ENCODE data around the gene ST3GAL4. TPM values are rescaled to one million over a fixed set of nuclear protein-coding genes. Genes with fewer than 3 reads are reported as not detected.

Gene ST3GAL4
- total and polyA plus RNA-seq, 10 of the 15 experiments (the other 5 are each of a cell fraction or from before 2014, with no cell fraction given), result 3.8 to 8.1 (median 6.5) TPM; not detected in 2

GRCh38 chr11:126462422-126462821 lies 106.9 kb downstream of the ST3GAL4 start:
- no peak overlapping the region for H3K4me2 ChIP-seq (ENCODE audit: control insufficient read depth, insufficient read depth)
- DNase-seq (ENCODE audit: low read depth, low spot score), result no peak
- no peak overlapping the region for H3K4me3 ChIP-seq
- intact Hi-C loops (cut with micrococcal nuclease; ENCODE audit: unreplicated experiment), result no loop called here
- in situ Hi-C loops (cut with MboI), result no loop called here
- no peaks in the 10 kb centered on the region for H3K36me3 ChIP-seq (ENCODE audit: control insufficient read depth in 2 of 2, insufficient read depth in 2 of 2, low read length in 1 of 2)
- no peak for FAIRE-seq
- H3K27me3 ChIP-seq (replicated peaks in 1 of 2; ENCODE audit: control insufficient read depth in 2 of 2, insufficient read depth in 2 of 2, low read length in 1 of 2), result no peaks in the 10 kb centered on the region; a peak in 3 of 4 replicates
- no TSS peak for BruUV-seq (replicated peaks)
- H3K9me3 ChIP-seq (replicated peaks; ENCODE audit: control insufficient read depth, insufficient read depth, low read length), result no peaks in the 10 kb centered on the region; the same call in 2 of the 3 replicates
- SMC1A ChIA-PET (ENCODE audit: uncharacterized antibody, unreplicated experiment), result interaction anchor here (1.3 kb wide), 1 partner anchor 18 kb away, joined by 3 read pairs; no protein-coding TSS in a partner anchor
- WGBS (ENCODE audit: insufficient coverage, insufficient replicate concordance, low lambda C conversion rate, missing lambda C conversion rate), result 73% methylated on average over 7 of the region's 7 CpGs
- no peak overlapping the region for H3K9ac ChIP-seq (ENCODE audit: control insufficient read depth, insufficient read depth, low read length)
- H3K79me2 ChIP-seq (ENCODE audit: control insufficient read depth, insufficient read depth, low read length), result no peaks in the 10 kb centered on the region
- RAD21 ChIA-PET (ENCODE audit: unreplicated experiment), result no interaction called here
- CTCF ChIA-PET, result interaction anchor here (2.6 kb wide), 1 partner anchor 18 kb away, joined by 10 read pairs; no protein-coding TSS in a partner anchor
- H3K4me1 ChIP-seq (ENCODE audit: control insufficient read depth, insufficient read depth, low read length), result peaks cover 20% of the 10 kb centered on the region
- ATAC-seq, result no peak
- TF ChIP-seq SMAD1 (IDR thresholded peaks at IDR 0.05; ENCODE audit: low read depth, partially characterized antibody) (no peak), ZSCAN29 (IDR thresholded peaks at IDR 0.05) (no peak), NFYB (IDR thresholded peaks at IDR 0.05; ENCODE audit: insufficient read depth, low read depth, low read length) (no peak), IKZF2 (IDR thresholded peaks at IDR 0.05) (no peak), LARP7 (IDR thresholded peaks at IDR 0.05) (no peak), EGR1 (IDR thresholded peaks at IDR 0.05; ENCODE audit: borderline replicate concordance in 1 of 2, low read depth in 2 of 2, low read length in 2 of 2) (no peak), RCOR1 (conservative IDR thresholded peaks at IDR 0.05; ENCODE audit: low read depth, low read length) (no peak), HDAC6 (IDR thresholded peaks at IDR 0.05; ENCODE audit: unreplicated experiment) (no peak), SP1 (IDR thresholded peaks at IDR 0.05; ENCODE audit: low read depth, low read length) (no peak), BACH1 (IDR thresholded peaks at IDR 0.05; ENCODE audit: borderline replicate concordance) (no peak), GABPA (IDR thresholded peaks at IDR 0.05; ENCODE audit: low read depth) (no peak), RBBP5 (conservative IDR thresholded peaks at IDR 0.05) (no peak), IKZF1 (conservative IDR thresholded peaks at IDR 0.05) (no peak)
- TF ChIP-seq, protein P1, sequence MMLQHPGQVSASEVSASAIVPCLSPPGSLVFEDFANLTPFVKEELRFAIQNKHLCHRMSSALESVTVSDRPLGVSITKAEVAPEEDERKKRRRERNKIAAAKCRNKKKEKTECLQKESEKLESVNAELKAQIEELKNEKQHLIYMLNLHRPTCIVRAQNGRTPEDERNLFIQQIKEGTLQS (IDR thresholded peaks at IDR 0.05; ENCODE audit: borderline replicate concordance, extremely low read depth, low read depth, low read length), result no peak
- TF ChIP-seq, protein P2, sequence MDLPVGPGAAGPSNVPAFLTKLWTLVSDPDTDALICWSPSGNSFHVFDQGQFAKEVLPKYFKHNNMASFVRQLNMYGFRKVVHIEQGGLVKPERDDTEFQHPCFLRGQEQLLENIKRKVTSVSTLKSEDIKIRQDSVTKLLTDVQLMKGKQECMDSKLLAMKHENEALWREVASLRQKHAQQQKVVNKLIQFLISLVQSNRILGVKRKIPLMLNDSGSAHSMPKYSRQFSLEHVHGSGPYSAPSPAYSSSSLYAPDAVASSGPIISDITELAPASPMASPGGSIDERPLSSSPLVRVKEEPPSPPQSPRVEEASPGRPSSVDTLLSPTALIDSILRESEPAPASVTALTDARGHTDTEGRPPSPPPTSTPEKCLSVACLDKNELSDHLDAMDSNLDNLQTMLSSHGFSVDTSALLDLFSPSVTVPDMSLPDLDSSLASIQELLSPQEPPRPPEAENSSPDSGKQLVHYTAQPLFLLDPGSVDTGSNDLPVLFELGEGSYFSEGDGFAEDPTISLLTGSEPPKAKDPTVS (IDR thresholded peaks at IDR 0.05; ENCODE audit: low read depth, low read length), result no peak
- no peak overlapping the region for H2AFZ ChIP-seq (ENCODE audit: control insufficient read depth, low read depth, low read length)
- no peaks in the 10 kb centered on the region for H4K20me1 ChIP-seq (ENCODE audit: control insufficient read depth, insufficient read depth)
- H3K27ac ChIP-seq (ENCODE audit: control insufficient read depth, insufficient read depth), result no peak overlapping the region
- POLR2A ChIA-PET, result no interaction called here

Small RNA genes within 50 kb of the gene (small RNA-seq; reads per million reads assigned to genes)
- not detected for gene AP001318.3

Other genes with a start within 250 kb of the ST3GAL4 start
- gene RPUSD4, start 144.0 kb upstream of the ST3GAL4 start, total RNA-seq (2014; rRNA removed), result 30.6 and 31.0 TPM in 2 replicates
- 29.6 and 32.5 TPM in 2 replicates for gene RPUSD4, start 144.0 kb upstream of the ST3GAL4 start, total RNA-seq (2014; rRNA removed; fragmentation: Illumina TruSeq; extraction: Trizol)
- gene RPUSD4, start 144.0 kb upstream of the ST3GAL4 start, total RNA-seq (2021), result 40.6 and 46.8 TPM in 2 replicates
- 40.3 and 47.6 TPM in 2 replicates for gene RPUSD4, start 144.0 kb upstream of the ST3GAL4 start, polyA plus RNA-seq (2011; rRNA removed)
- gene RPUSD4, start 144.0 kb upstream of the ST3GAL4 start, polyA plus RNA-seq (2014; fragmentation: Illumina TruSeq; extraction: Trizol), result 30.7 and 34.4 TPM in 2 replicates
- gene RPUSD4, start 144.0 kb upstream of the ST3GAL4 start, polyA plus RNA-seq (2014; fragmentation: Nextera tagmentation; extraction: Ambion mirVana), result 10 to 100 TPM; 24.5 to 25.9 TPM
- 38.7 and 43.7 TPM in 2 replicates for gene RPUSD4, start 144.0 kb upstream of the ST3GAL4 start, polyA plus RNA-seq (2014; rRNA removed)
- 10 to 100 TPM; 28.8 to 29.0 TPM for gene RPUSD4, start 144.0 kb upstream of the ST3GAL4 start, polyA plus RNA-seq (2016; fragmentation: Nextera tagmentation; extraction: Ambion mirVana)
- 13.8 and 14.5 TPM in 2 replicates for gene FAM118B, start 143.9 kb upstream of the ST3GAL4 start, total RNA-seq (2014; rRNA removed)
- 16.5 and 16.6 TPM in 2 replicates for gene FAM118B, start 143.9 kb upstream of the ST3GAL4 start, total RNA-seq (2014; rRNA removed; fragmentation: Illumina TruSeq; extraction: Trizol)
- 12.0 and 15.0 TPM in 2 replicates for gene FAM118B, start 143.9 kb upstream of the ST3GAL4 start, total RNA-seq (2021)
- gene FAM118B, start 143.9 kb upstream of the ST3GAL4 start, polyA plus RNA-seq (2011; rRNA removed), result 16.6 and 18.1 TPM in 2 replicates
- 13.8 and 15.0 TPM in 2 replicates for gene FAM118B, start 143.9 kb upstream of the ST3GAL4 start, polyA plus RNA-seq (2014; fragmentation: Illumina TruSeq; extraction: Trizol)
- gene FAM118B, start 143.9 kb upstream of the ST3GAL4 start, polyA plus RNA-seq (2014; fragmentation: Nextera tagmentation; extraction: Ambion mirVana), result 10 to 100 TPM; 21.3 to 24.7 TPM
- gene FAM118B, start 143.9 kb upstream of the ST3GAL4 start, polyA plus RNA-seq (2014; rRNA removed), result 12.1 and 12.8 TPM in 2 replicates
- 10 to 100 TPM; 29.0 to 29.7 TPM for gene FAM118B, start 143.9 kb upstream of the ST3GAL4 start, polyA plus RNA-seq (2016; fragmentation: Nextera tagmentation; extraction: Ambion mirVana)
- 88.1 and 90.3 TPM in 2 replicates for gene SRPRA, start 86.8 kb upstream of the ST3GAL4 start, total RNA-seq (2014; rRNA removed)
- gene SRPRA, start 86.8 kb upstream of the ST3GAL4 start, total RNA-seq (2014; rRNA removed; fragmentation: Illumina TruSeq; extraction: Trizol), result 71.8 and 75.4 TPM in 2 replicates
- gene SRPRA, start 86.8 kb upstream of the ST3GAL4 start, total RNA-seq (2021), result 105 and 114 TPM in 2 replicates
- 51.5 and 89.7 TPM in 2 replicates for gene SRPRA, start 86.8 kb upstream of the ST3GAL4 start, polyA plus RNA-seq (2011; rRNA removed)
- 104 and 119 TPM in 2 replicates for gene SRPRA, start 86.8 kb upstream of the ST3GAL4 start, polyA plus RNA-seq (2014; fragmentation: Illumina TruSeq; extraction: Trizol)
- gene SRPRA, start 86.8 kb upstream of the ST3GAL4 start, polyA plus RNA-seq (2014; fragmentation: Nextera tagmentation; extraction: Ambion mirVana), result 10 to 100 TPM; 29.6 to 50.4 TPM
- gene SRPRA, start 86.8 kb upstream of the ST3GAL4 start, polyA plus RNA-seq (2014; rRNA removed), result 92.2 and 96.0 TPM in 2 replicates
- 100 to 1,000 TPM; 119 to 131 TPM for gene SRPRA, start 86.8 kb upstream of the ST3GAL4 start, polyA plus RNA-seq (2016; fragmentation: Nextera tagmentation; extraction: Ambion mirVana)
- 36.5 and 37.5 TPM in 2 replicates for gene FOXRED1, start 86.5 kb upstream of the ST3GAL4 start, total RNA-seq (2014; rRNA removed)
- 29.0 and 31.4 TPM in 2 replicates for gene FOXRED1, start 86.5 kb upstream of the ST3GAL4 start, total RNA-seq (2014; rRNA removed; fragmentation: Illumina TruSeq; extraction: Trizol)
- 38.2 and 38.3 TPM in 2 replicates for gene FOXRED1, start 86.5 kb upstream of the ST3GAL4 start, total RNA-seq (2021)
- gene FOXRED1, start 86.5 kb upstream of the ST3GAL4 start, polyA plus RNA-seq (2011; rRNA removed), result 27.3 and 37.7 TPM in 2 replicates
- gene FOXRED1, start 86.5 kb upstream of the ST3GAL4 start, polyA plus RNA-seq (2014; fragmentation: Illumina TruSeq; extraction: Trizol), result 34.8 and 43.6 TPM in 2 replicates
- gene FOXRED1, start 86.5 kb upstream of the ST3GAL4 start, polyA plus RNA-seq (2014; fragmentation: Nextera tagmentation; extraction: Ambion mirVana), result 10 to 100 TPM in 1 of 2 experiments, 1 to 10 TPM in 1; 9.9 to 10.5 TPM
- 49.2 and 51.0 TPM in 2 replicates for gene FOXRED1, start 86.5 kb upstream of the ST3GAL4 start, polyA plus RNA-seq (2014; rRNA removed)
- gene FOXRED1, start 86.5 kb upstream of the ST3GAL4 start, polyA plus RNA-seq (2016; fragmentation: Nextera tagmentation; extraction: Ambion mirVana), result 10 to 100 TPM; 65.7 to 67.7 TPM
- 3.1 and 4.7 TPM in 2 replicates for gene TIRAP, start 72.6 kb upstream of the ST3GAL4 start, total RNA-seq (2014; rRNA removed)
- gene TIRAP, start 72.6 kb upstream of the ST3GAL4 start, total RNA-seq (2014; rRNA removed; fragmentation: Illumina TruSeq; extraction: Trizol), result 5.0 and 5.3 TPM in 2 replicates
- gene TIRAP, start 72.6 kb upstream of the ST3GAL4 start, total RNA-seq (2021), result 7.4 and 8.0 TPM in 2 replicates
- 2.8 and 4.6 TPM in 2 replicates for gene TIRAP, start 72.6 kb upstream of the ST3GAL4 start, polyA plus RNA-seq (2011; rRNA removed)
- 7.6 and 9.9 TPM in 2 replicates for gene TIRAP, start 72.6 kb upstream of the ST3GAL4 start, polyA plus RNA-seq (2014; fragmentation: Illumina TruSeq; extraction: Trizol)
- gene TIRAP, start 72.6 kb upstream of the ST3GAL4 start, polyA plus RNA-seq (2014; fragmentation: Nextera tagmentation; extraction: Ambion mirVana), result under 1 TPM; 0.76 to 0.88 TPM
- 6.8 and 7.1 TPM in 2 replicates for gene TIRAP, start 72.6 kb upstream of the ST3GAL4 start, polyA plus RNA-seq (2014; rRNA removed)
- 1 to 10 TPM; 3.5 to 4.6 TPM for gene TIRAP, start 72.6 kb upstream of the ST3GAL4 start, polyA plus RNA-seq (2016; fragmentation: Nextera tagmentation; extraction: Ambion mirVana)
- gene DCPS, start 51.6 kb upstream of the ST3GAL4 start, total RNA-seq (2014; rRNA removed), result 58.8 and 61.9 TPM in 2 replicates
- 36.7 and 39.7 TPM in 2 replicates for gene DCPS, start 51.6 kb upstream of the ST3GAL4 start, total RNA-seq (2014; rRNA removed; fragmentation: Illumina TruSeq; extraction: Trizol)
- 56.1 and 56.8 TPM in 2 replicates for gene DCPS, start 51.6 kb upstream of the ST3GAL4 start, total RNA-seq (2021)
- 62.4 and 97.0 TPM in 2 replicates for gene DCPS, start 51.6 kb upstream of the ST3GAL4 start, polyA plus RNA-seq (2011; rRNA removed)
- 57.4 and 77.4 TPM in 2 replicates for gene DCPS, start 51.6 kb upstream of the ST3GAL4 start, polyA plus RNA-seq (2014; fragmentation: Illumina TruSeq; extraction: Trizol)
- 10 to 100 TPM; 23.5 to 33.2 TPM for gene DCPS, start 51.6 kb upstream of the ST3GAL4 start, polyA plus RNA-seq (2014; fragmentation: Nextera tagmentation; extraction: Ambion mirVana)
- 70.3 and 76.1 TPM in 2 replicates for gene DCPS, start 51.6 kb upstream of the ST3GAL4 start, polyA plus RNA-seq (2014; rRNA removed)
- 100 to 1,000 TPM in 1 of 2 experiments, 10 to 100 TPM in 1; 99.2 to 101 TPM for gene DCPS, start 51.6 kb upstream of the ST3GAL4 start, polyA plus RNA-seq (2016; fragmentation: Nextera tagmentation; extraction: Ambion mirVana)

All from GM12878 (cell line).